Sigmoid colon (tissue), 4 donors: ENCODE data around the gene PSEN1.

ENCODE experiments used
- CTCF ChIP-seq, 4 experiments: fragments of 450-650 bp in 3 of 4; fragments of 200-600 bp in 1 of 4; IDR thresholded peaks; one replicate each; pipeline ENCODE4 v1.5.1; 2016 to 2019; ENCODE audit warnings: antibody characterized with exemption in 4 of 4, mild to moderate bottlenecking in 3 of 4, moderate library complexity in 2 of 4
- POLR2A ChIP-seq, 2 donors: fragments of 450-650 bp; IDR thresholded peaks; one replicate each; pipeline ENCODE4 v1.6.1; 2016; ENCODE audit warnings: antibody characterized with exemption in 2 of 2, mild to moderate bottlenecking in 2 of 2, moderate library complexity in 2 of 2
- POLR2AphosphoS5 ChIP-seq, 4 donors: sonication (generic); formaldehyde crosslinking; IDR thresholded peaks; one replicate each; pipeline ENCODE4 v1.6.1; 2017; ENCODE audit warnings: antibody characterized with exemption in 4 of 4

- no peak for TF ChIP-seq POLR2A (IDR thresholded peaks at IDR 0.05)
- TF ChIP-seq CTCF (IDR thresholded peaks at IDR 0.05): no peak
- no peak for TF ChIP-seq POLR2AphosphoS5 (IDR thresholded peaks at IDR 0.05)
Observed at GRCh38 chr14:73236752-73237218, 100.5 kb downstream of the PSEN1 start.
